CD14-positive monocyte (primary cell): Measurements from ENCODE around the gene AOPEP. TPM values are rescaled to one million over a fixed set of nuclear protein-coding genes. Genes with fewer than 3 reads are reported as not detected.

Source experiments
- DNase-seq, 3 donors: peaks; one replicate each; pipeline ENCODE4 v3.0.0-alpha.2; 2011 to 2022
- H2AFZ ChIP-seq: 2 replicates; pipeline ENCODE4 v1.6.0; 2012; ENCODE audit warnings: mild to moderate bottlenecking, low read depth, low read length, inconsistent platforms; ENCODE audit not compliant: insufficient read depth, poor library complexity, severe bottlenecking
- H3K27ac ChIP-seq, 2 donors: 1 replicate in 1 of 2; 2 replicates in 1 of 2; pipeline ENCODE4 v1.5.1; 2012 to 2013; ENCODE audit warnings: low read length in 2 of 2, control low read depth in 1 of 2, inconsistent platforms in 1 of 2, low read depth in 1 of 2, mild to moderate bottlenecking in 1 of 2
- H3K27me3 ChIP-seq, 2 donors: one replicate each; pipeline versions ENCODE4 v1.6.0 to v1.6.1; 2011 to 2013; ENCODE audit warnings: low read length in 2 of 2; ENCODE audit not compliant: control insufficient read depth in 2 of 2, insufficient read depth in 2 of 2
- H3K36me3 ChIP-seq, 2 donors: replicated peaks in 1 of 2; 1 replicate in 1 of 2; 2 replicates in 1 of 2; pipeline versions ENCODE4 v1.5.1 to v1.6.1; 2012 to 2013; ENCODE audit warnings: low read length in 2 of 2, control low read depth in 1 of 2, inconsistent platforms in 1 of 2, mild to moderate bottlenecking in 1 of 2; ENCODE audit not compliant: insufficient read depth in 2 of 2, control insufficient read depth in 1 of 2
- H3K4me1 ChIP-seq, 2 donors: 1 replicate in 1 of 2; 2 replicates in 1 of 2; pipeline versions ENCODE4 v1.5.1 to v1.6.1; 2012 to 2013; ENCODE audit warnings: low read length in 2 of 2, control low read depth in 1 of 2, inconsistent platforms in 1 of 2, mild to moderate bottlenecking in 1 of 2, moderate library complexity in 1 of 2; ENCODE audit not compliant: insufficient read depth in 2 of 2, control insufficient read depth in 1 of 2
- H3K4me2 ChIP-seq: replicated peaks from 2 replicates; pipeline ENCODE3; 2012; ENCODE audit warnings: low read length, moderate library complexity, mild to moderate bottlenecking; ENCODE audit not compliant: poor library complexity, severe bottlenecking; ENCODE audit errors: extremely low read depth
- H3K4me3 ChIP-seq, 3 experiments: fragments of 200-600 bp in 1 of 3; sonication (generic) in 1 of 3; replicated peaks in 1 of 3; 1 replicate in 2 of 3; 2 replicates in 1 of 3; pipeline ENCODE4 v1.5.1; 2011 to 2013; ENCODE audit warnings: low read length in 3 of 3, mild to moderate bottlenecking in 3 of 3, control low read depth in 2 of 3, low read depth in 2 of 3, inconsistent platforms in 1 of 3, moderate library complexity in 1 of 3
- H3K79me2 ChIP-seq: 2 replicates; pipeline ENCODE4 v1.6.0; 2012; ENCODE audit warnings: mild to moderate bottlenecking, control low read depth, inconsistent platforms, low read length, moderate library complexity; ENCODE audit not compliant: insufficient read depth
- H3K9ac ChIP-seq: 2 replicates; pipeline ENCODE4 v1.6.0; 2017; ENCODE audit warnings: low read length, mild to moderate bottlenecking; ENCODE audit not compliant: insufficient read depth, poor library complexity, severe bottlenecking
- H3K9me3 ChIP-seq, 2 donors: replicated peaks in 1 of 2; 1 replicate in 1 of 2; 2 replicates in 1 of 2; pipeline versions ENCODE4 v1.5.1 to v1.6.1; 2012 to 2013; ENCODE audit warnings: low read length in 2 of 2, control low read depth in 1 of 2; ENCODE audit not compliant: control insufficient read depth in 1 of 2, insufficient read depth in 1 of 2
- H4K20me1 ChIP-seq: 2 replicates; pipeline ENCODE4 v1.6.0; 2012; ENCODE audit warnings: mild to moderate bottlenecking, low read length, control low read depth, moderate library complexity; ENCODE audit not compliant: insufficient read depth
- H3K27ac Mint-ChIP-seq, 7 donors: one replicate each; pipeline ENCODE4 v1.8.0; 2020; ENCODE audit warnings: mild to moderate bottlenecking in 7 of 7, mixed read lengths in 7 of 7, moderate library complexity in 6 of 7, inconsistent platforms in 2 of 7
- H3K27me3 Mint-ChIP-seq, 3 donors: one replicate each; pipeline ENCODE4 v1.8.0; 2021 to 2022; ENCODE audit warnings: low read depth in 3 of 3, mild to moderate bottlenecking in 3 of 3, mixed read lengths in 3 of 3, moderate library complexity in 3 of 3, inconsistent platforms in 1 of 3
- H3K36me3 Mint-ChIP-seq, 2 donors: one replicate each; pipeline ENCODE4 v1.8.0; 2020; ENCODE audit warnings: mixed read lengths in 2 of 2, inconsistent platforms in 1 of 2, mild to moderate bottlenecking in 1 of 2
- H3K4me1 Mint-ChIP-seq: one replicate; pipeline ENCODE4 v1.8.0; 2020; ENCODE audit warnings: mild to moderate bottlenecking, mixed read lengths
- H3K4me3 Mint-ChIP-seq, 2 donors: one replicate each; pipeline ENCODE4 v1.8.0; 2020; ENCODE audit warnings: mild to moderate bottlenecking in 2 of 2, mixed read lengths in 2 of 2, moderate library complexity in 1 of 2
- H3K9me3 Mint-ChIP-seq, 7 donors: one replicate each; pipeline ENCODE4 v1.8.0; 2020 to 2022; ENCODE audit warnings: mixed read lengths in 7 of 7, mild to moderate bottlenecking in 6 of 7, moderate library complexity in 6 of 7, inconsistent platforms in 2 of 7
- WGBS: methylation state at CpG from one replicate; pipeline ENCODE4 v1.1.5; 2013; ENCODE audit warnings: missing lambda C conversion rate; ENCODE audit not compliant: insufficient coverage; 5-methylcytosine and 5-hydroxymethylcytosine counted together
- intact Hi-C, 2 donors: fragments of 100-400 bp; cut with micrococcal nuclease; formaldehyde crosslinking; loops; one replicate each; pipeline versions ENCODE4 v1.15.0 to v1.15.1; 2023
- polyA plus RNA-seq, 3 donors: library from polyadenylated mRNA; depleted of rRNA in 1 of 3; unstranded in 2 of 3; stranded (reverse) in 1 of 3; fragments of 300-500 nt in 2 of 3; fragments of >200 nt in 1 of 3; fragmentation: Illumina TruSeq in 2 of 3; gene quantifications; 1 replicate in 2 of 3; 2 replicates in 1 of 3; pipeline ENCODE4 v1.2.3, GENCODE V29; 2012 to 2021
- TF ChIP-seq, protein P1 (sequence below): fragments of 200-600 bp; IDR thresholded peaks from one replicate; pipeline ENCODE4 v1.8.0; 2022; ENCODE audit warnings: antibody characterized with exemption, mild to moderate bottlenecking

Gene AOPEP
- polyA plus RNA-seq, 3 donors, result 3.0 to 4.1 (median 3.1) TPM

DNA sequence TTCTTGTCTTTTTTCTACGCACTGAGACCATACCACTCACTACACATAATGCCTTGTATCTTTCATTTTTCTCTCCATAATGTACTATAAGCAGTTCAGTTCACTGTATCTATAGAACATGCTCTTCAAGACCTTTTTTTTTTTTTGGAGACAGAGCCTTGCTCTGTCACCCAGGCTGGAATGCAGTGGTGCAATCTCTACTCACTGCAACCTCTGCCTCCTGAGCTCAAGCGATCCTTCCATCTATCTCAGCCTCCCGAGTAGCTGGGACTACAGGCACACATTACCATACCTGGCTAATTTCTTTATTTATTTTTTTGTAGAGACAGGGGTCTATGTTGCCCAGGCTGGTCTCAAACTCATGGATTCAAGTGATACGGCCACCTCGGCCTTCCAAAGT is 382.3 kb downstream of the AOPEP start:
- Mint-ChIP-seq H3K9me3 (no peaks in the 10 kb centered on the region), H3K27me3 (no peaks in the 10 kb centered on the region), H3K4me1 (no peaks in the 10 kb centered on the region), H3K36me3 (peaks cover 17 to 21% of the 10 kb centered on the region in 2 donors), H3K4me3 (no peak overlapping the region), H3K27ac (no peak overlapping the region)
- H3K36me3 ChIP-seq, result peaks cover 0 to 9% of the 10 kb centered on the region in 2 donors
- H3K4me3 ChIP-seq, result no peak overlapping the region
- TF ChIP-seq, protein P1, sequence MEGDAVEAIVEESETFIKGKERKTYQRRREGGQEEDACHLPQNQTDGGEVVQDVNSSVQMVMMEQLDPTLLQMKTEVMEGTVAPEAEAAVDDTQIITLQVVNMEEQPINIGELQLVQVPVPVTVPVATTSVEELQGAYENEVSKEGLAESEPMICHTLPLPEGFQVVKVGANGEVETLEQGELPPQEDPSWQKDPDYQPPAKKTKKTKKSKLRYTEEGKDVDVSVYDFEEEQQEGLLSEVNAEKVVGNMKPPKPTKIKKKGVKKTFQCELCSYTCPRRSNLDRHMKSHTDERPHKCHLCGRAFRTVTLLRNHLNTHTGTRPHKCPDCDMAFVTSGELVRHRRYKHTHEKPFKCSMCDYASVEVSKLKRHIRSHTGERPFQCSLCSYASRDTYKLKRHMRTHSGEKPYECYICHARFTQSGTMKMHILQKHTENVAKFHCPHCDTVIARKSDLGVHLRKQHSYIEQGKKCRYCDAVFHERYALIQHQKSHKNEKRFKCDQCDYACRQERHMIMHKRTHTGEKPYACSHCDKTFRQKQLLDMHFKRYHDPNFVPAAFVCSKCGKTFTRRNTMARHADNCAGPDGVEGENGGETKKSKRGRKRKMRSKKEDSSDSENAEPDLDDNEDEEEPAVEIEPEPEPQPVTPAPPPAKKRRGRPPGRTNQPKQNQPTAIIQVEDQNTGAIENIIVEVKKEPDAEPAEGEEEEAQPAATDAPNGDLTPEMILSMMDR, result no peak
- intact Hi-C loops, result no loop called here
- H3K27ac ChIP-seq, result no peak overlapping the region
- 100% methylated on average over 1 of the region's 5 CpGs for WGBS
- no peaks in the 10 kb centered on the region for H4K20me1 ChIP-seq
- H3K9ac ChIP-seq, result no peak overlapping the region
- no peak overlapping the region for H2AFZ ChIP-seq
- no peak overlapping the region for H3K4me2 ChIP-seq
- no peaks in the 10 kb centered on the region for H3K27me3 ChIP-seq
- DNase-seq, result no peak
- no peaks in the 10 kb centered on the region for H3K4me1 ChIP-seq
- no peaks in the 10 kb centered on the region for H3K79me2 ChIP-seq
- no peaks in the 10 kb centered on the region for H3K9me3 ChIP-seq

GRCh38 chr9:95109456-95109855 is 383.0 kb downstream of the AOPEP start:
- no peak overlapping the region for H3K27ac Mint-ChIP-seq
- peaks cover 0 to 9% of the 10 kb centered on the region in 2 donors for H3K36me3 ChIP-seq
- no peak overlapping the region for H2AFZ ChIP-seq
- H3K4me1 ChIP-seq, result no peaks in the 10 kb centered on the region
- intact Hi-C loops, result no loop called here
- H3K4me1 Mint-ChIP-seq, result no peaks in the 10 kb centered on the region
- H3K79me2 ChIP-seq, result no peaks in the 10 kb centered on the region
- no peak overlapping the region for H3K27ac ChIP-seq
- 95% methylated on average over 8 of the region's 8 CpGs for WGBS
- H3K9me3 ChIP-seq, result no peaks in the 10 kb centered on the region
- H3K36me3 Mint-ChIP-seq, result peaks cover 18 to 22% of the 10 kb centered on the region in 2 donors
- H3K4me2 ChIP-seq, result no peak overlapping the region
- H3K27me3 ChIP-seq, result no peaks in the 10 kb centered on the region
- no peak overlapping the region for H3K4me3 ChIP-seq
- H3K9me3 Mint-ChIP-seq, result no peaks in the 10 kb centered on the region
- no peaks in the 10 kb centered on the region for H3K27me3 Mint-ChIP-seq
- no peaks in the 10 kb centered on the region for H4K20me1 ChIP-seq
- no peak overlapping the region for H3K4me3 Mint-ChIP-seq
- H3K9ac ChIP-seq, result no peak overlapping the region
- TF ChIP-seq, protein P1, result no peak
- no peak for DNase-seq
